ENCODE measurements around the gene SEPHS2. TPM values are rescaled to one million over a fixed set of nuclear protein-coding genes. Genes with fewer than 3 reads are reported as not detected.

Gene SEPHS2
- total RNA-seq, 1 experiment from 2014 or later, result 52.6 TPM

DNA sequence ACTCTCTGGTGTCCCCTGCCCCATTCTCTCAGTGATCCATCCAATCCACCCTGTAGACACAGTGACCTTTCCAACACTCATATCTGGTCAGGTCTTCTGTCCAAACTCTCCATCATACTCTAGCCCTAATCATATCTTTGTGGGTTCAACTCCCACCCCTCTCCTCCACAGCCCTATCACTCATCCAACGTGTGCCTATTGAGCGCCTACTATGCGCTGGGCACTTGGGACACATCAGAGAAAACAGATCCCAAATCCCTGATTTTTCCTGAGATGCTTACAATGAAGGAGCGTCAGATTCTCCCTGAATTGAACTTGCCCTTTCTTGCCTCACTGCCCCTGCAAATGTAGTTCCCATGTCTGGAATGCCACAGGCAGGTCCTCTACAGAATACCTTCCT is 17.6 kb downstream of the SEPHS2 start:
- Histone ChIP-seq H3K4me1 (ENCODE audit: insufficient read depth, low read length) (no peaks in the 10 kb centered on the region), H2AFZ (ENCODE audit: low read length) (no peak overlapping the region), H3K9me3 (ENCODE audit: control insufficient read depth, low read depth, low read length) (no peaks in the 10 kb centered on the region), H2BK15ac (ENCODE audit: low read depth, low read length) (no peak overlapping the region), H3K79me1 (ENCODE audit: insufficient read depth, low read depth, low read length, poor library complexity, severe bottlenecking) (peaks cover 8% of the 10 kb centered on the region), H3K23ac (ENCODE audit: insufficient read length, low read depth, low read length) (no peak overlapping the region), H3K56ac (ENCODE audit: insufficient read length, low read depth, low read length) (no peak overlapping the region), H4K5ac (ENCODE audit: insufficient read length, low read depth, low read length) (no peak overlapping the region), H2BK12ac (ENCODE audit: insufficient read length, low read depth, low read length) (no peak overlapping the region), H3T11ph (ENCODE audit: low read length) (no peak overlapping the region), H4K8ac (replicated peaks; ENCODE audit: insufficient read length, low read depth, low read length) (no peak overlapping the region), H3K27ac (ENCODE audit: insufficient read length, low read depth, low read length) (no peak overlapping the region), H2AK5ac (ENCODE audit: insufficient read length, low read length) (no peak overlapping the region), H3K4me2 (ENCODE audit: insufficient read depth, insufficient read length, low read length) (no peak overlapping the region), H4K20me1 (ENCODE audit: control insufficient read depth, insufficient read depth, insufficient read length) (no peaks in the 10 kb centered on the region), H3K9ac (ENCODE audit: extremely low read depth, insufficient read length, low read length) (no peak overlapping the region), H3K14ac (ENCODE audit: insufficient read depth, low read length) (no peak overlapping the region), H2BK5ac (ENCODE audit: insufficient read length, low read length) (no peak overlapping the region), H3K79me2 (ENCODE audit: insufficient read depth, low read length) (peaks cover 4% of the 10 kb centered on the region; the same call in 1 of the 2 replicates), H3K27me3 (ENCODE audit: insufficient read depth, low read length) (no peaks in the 10 kb centered on the region), H2BK20ac (ENCODE audit: low read depth, low read length, poor library complexity, severe bottlenecking) (no peak overlapping the region), H3K23me2 (ENCODE audit: insufficient read length, low read depth, low read length, poor library complexity, severe bottlenecking) (peaks cover 9% of the 10 kb centered on the region), H2BK120ac (ENCODE audit: low read depth, low read length, poor library complexity, severe bottlenecking) (no peak overlapping the region), H3K18ac (ENCODE audit: insufficient read length, low read depth, low read length) (no peak overlapping the region), H4K91ac (ENCODE audit: insufficient read length, low read depth, low read length) (no peak overlapping the region), H3K4ac (ENCODE audit: low read depth, low read length) (no peak overlapping the region)
- no peaks in the 10 kb centered on the region; a peak in 2 of 5 replicates for H3K9me3 Mint-ChIP-seq
- peak overlapping the region in 1 of 2 experiments; percentile 33; a peak in 4 of 5 replicates for H3K4me3 Mint-ChIP-seq
- TF ChIP-seq, protein P1, sequence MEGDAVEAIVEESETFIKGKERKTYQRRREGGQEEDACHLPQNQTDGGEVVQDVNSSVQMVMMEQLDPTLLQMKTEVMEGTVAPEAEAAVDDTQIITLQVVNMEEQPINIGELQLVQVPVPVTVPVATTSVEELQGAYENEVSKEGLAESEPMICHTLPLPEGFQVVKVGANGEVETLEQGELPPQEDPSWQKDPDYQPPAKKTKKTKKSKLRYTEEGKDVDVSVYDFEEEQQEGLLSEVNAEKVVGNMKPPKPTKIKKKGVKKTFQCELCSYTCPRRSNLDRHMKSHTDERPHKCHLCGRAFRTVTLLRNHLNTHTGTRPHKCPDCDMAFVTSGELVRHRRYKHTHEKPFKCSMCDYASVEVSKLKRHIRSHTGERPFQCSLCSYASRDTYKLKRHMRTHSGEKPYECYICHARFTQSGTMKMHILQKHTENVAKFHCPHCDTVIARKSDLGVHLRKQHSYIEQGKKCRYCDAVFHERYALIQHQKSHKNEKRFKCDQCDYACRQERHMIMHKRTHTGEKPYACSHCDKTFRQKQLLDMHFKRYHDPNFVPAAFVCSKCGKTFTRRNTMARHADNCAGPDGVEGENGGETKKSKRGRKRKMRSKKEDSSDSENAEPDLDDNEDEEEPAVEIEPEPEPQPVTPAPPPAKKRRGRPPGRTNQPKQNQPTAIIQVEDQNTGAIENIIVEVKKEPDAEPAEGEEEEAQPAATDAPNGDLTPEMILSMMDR (conservative IDR thresholded peaks at IDR 0.05), result no peak
- peaks cover 9% of the 10 kb centered on the region for H3K27me3 Mint-ChIP-seq (ENCODE audit: low read depth)
- DNase-seq, result no peak
- peak overlapping the region in 1 of 3 experiments; percentile 81; a peak in 2 of 7 replicates for H3K27ac Mint-ChIP-seq
- peaks cover 29 to 44% (median 39%) of the 10 kb centered on the region in 3 experiments for H3K36me3 Mint-ChIP-seq (ENCODE audit: insufficient read depth in 1 of 3, low read depth in 3 of 3)
- peaks cover 4 to 12% of the 10 kb centered on the region in 2 experiments; a peak in 3 of 4 replicates for H3K4me1 Mint-ChIP-seq
- no CpG with 5 or more reads among the region's 4 CpGs for WGBS (ENCODE audit: extremely low coverage, insufficient read length, low lambda C conversion rate)
